ENCODE data around the gene HS6ST2. TPM values are rescaled to one million over a fixed set of nuclear protein-coding genes. Genes with fewer than 3 reads are reported as not detected.
A peak's percentile ranks its signal among the peaks of the same experiment; 100 is the strongest.

HS6ST2 gene
- total and polyA plus RNA-seq, 10 of the 15 experiments (the other 5 are each of a cell fraction or from before 2014, with no cell fraction given) = not detected

DNA sequence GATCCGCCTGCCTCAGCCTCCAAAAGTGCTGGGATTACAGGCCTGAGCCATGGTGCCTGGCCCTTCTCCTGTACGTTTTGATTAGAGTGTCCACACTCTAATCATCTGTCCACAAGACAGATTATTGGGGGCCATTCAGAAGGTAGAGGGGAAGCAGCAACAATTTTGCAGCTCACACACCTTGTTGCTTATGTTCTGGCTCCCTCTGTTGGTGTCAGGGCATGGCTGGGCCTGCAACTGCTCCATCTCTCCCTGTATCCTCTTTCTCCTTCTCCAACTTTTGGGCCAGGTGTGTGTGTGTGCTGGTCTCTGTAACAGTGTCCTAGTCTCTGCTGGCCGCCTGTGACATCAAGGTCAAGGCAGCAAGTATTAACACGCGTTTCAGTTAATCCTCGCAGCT is 344.1 kb downstream of the HS6ST2 start:
- in situ Hi-C loops (cut with MboI) = no loop called here
- no peak for DNase-seq (ENCODE audit: low read depth, low spot score)

More for the DNA sequence above, 344.1 kb downstream of the HS6ST2 start:
- Histone ChIP-seq H3K27ac (ENCODE audit: control insufficient read depth, insufficient read depth) (no peak overlapping the region), H3K4me1 (ENCODE audit: control insufficient read depth, insufficient read depth, low read length) (no peaks in the 10 kb centered on the region), H3K4me3 (no peak overlapping the region), H3K9me3 (replicated peaks; ENCODE audit: control insufficient read depth, insufficient read depth, low read length) (no peaks in the 10 kb centered on the region), H2AFZ (ENCODE audit: control insufficient read depth, low read depth, low read length) (no peak overlapping the region), H3K36me3 (ENCODE audit: control insufficient read depth in 2 of 2, insufficient read depth in 2 of 2, low read length in 1 of 2) (no peaks in the 10 kb centered on the region), H3K79me2 (ENCODE audit: control insufficient read depth, insufficient read depth, low read length) (no peaks in the 10 kb centered on the region), H3K27me3 (replicated peaks in 1 of 2; ENCODE audit: control insufficient read depth in 2 of 2, insufficient read depth in 2 of 2, low read length in 1 of 2) (no peaks in the 10 kb centered on the region), H3K4me2 (ENCODE audit: control insufficient read depth, insufficient read depth) (no peak overlapping the region), H3K9ac (ENCODE audit: control insufficient read depth, insufficient read depth, low read length) (no peak overlapping the region), H4K20me1 (ENCODE audit: control insufficient read depth, insufficient read depth) (no peaks in the 10 kb centered on the region)
- BruUV-seq (replicated peaks) = no TSS peak
- SMC1A ChIA-PET (ENCODE audit: uncharacterized antibody, unreplicated experiment) = interaction anchor here (0.8 to 5.0 kb wide), 11 partner anchors 8 to 773 kb away, joined by 3 to 40 read pairs (median 5); partner anchors contain the start of gene RAP2C
- RAD21 ChIA-PET (ENCODE audit: unreplicated experiment) = interaction anchor here (0.7 to 2.7 kb wide), 8 partner anchors 321 to 773 kb away, joined by 3 to 23 read pairs (median 4); partner anchors contain the start of gene RAP2C
- CTCF ChIA-PET = interaction anchor here (0.8 to 4.8 kb wide), 33 partner anchors 9 to 1052 kb away, joined by 3 to 73 read pairs (median 4); partner anchors contain the start of gene RAP2C
- 0 out of 3 replicates have a peak, but pooled peaks have one; percentile 14 for ATAC-seq
- FAIRE-seq = no peak
- WGBS (ENCODE audit: insufficient coverage, insufficient replicate concordance, low lambda C conversion rate, missing lambda C conversion rate) = 19% methylated on average over 6 of the region's 6 CpGs
- POLR2A ChIA-PET = no interaction called here
- intact Hi-C loops (cut with micrococcal nuclease; ENCODE audit: unreplicated experiment) = loop anchor here (2.0 to 5.0 kb wide), 4 partner anchors 122 to 782 kb away; no protein-coding TSS in a partner anchor
- peak; percentile 47 for TF ChIP-seq RAD21 (IDR thresholded peaks at IDR 0.05; ENCODE audit: insufficient read depth, low read depth, low read length)
- no peak for TF ChIP-seq SPI1 (IDR thresholded peaks at IDR 0.05; ENCODE audit: borderline replicate concordance, insufficient read depth, low read depth, low read length)
- no peak for TF ChIP-seq YY1 (IDR thresholded peaks at IDR 0.05; ENCODE audit: low read depth, low read length)
- TF ChIP-seq ZZZ3 (IDR thresholded peaks at IDR 0.05; ENCODE audit: control insufficient read depth, insufficient read length, low read depth) = no peak
- no peak for TF ChIP-seq ZBTB40 (IDR thresholded peaks at IDR 0.05; ENCODE audit: borderline replicate concordance)
- peak; percentile 26 to 43 (median 30); a peak in 4 of 6 replicates for TF ChIP-seq CTCF (IDR thresholded peaks at IDR 0.05 in 2 of 3, conservative IDR thresholded peaks at IDR 0.05 in 1 of 3; ENCODE audit: control insufficient read depth in 2 of 3, extremely low read depth in 1 of 3, insufficient read depth in 1 of 3, low read depth in 3 of 3, low read length in 3 of 3)
- TF ChIP-seq RCOR1 (conservative IDR thresholded peaks at IDR 0.05; ENCODE audit: low read depth, low read length) = no peak
- no peak for TF ChIP-seq PML (IDR thresholded peaks at IDR 0.05; ENCODE audit: low read length)
- no peak for TF ChIP-seq HDGF (IDR thresholded peaks at IDR 0.05)
- TF ChIP-seq, protein P1, sequence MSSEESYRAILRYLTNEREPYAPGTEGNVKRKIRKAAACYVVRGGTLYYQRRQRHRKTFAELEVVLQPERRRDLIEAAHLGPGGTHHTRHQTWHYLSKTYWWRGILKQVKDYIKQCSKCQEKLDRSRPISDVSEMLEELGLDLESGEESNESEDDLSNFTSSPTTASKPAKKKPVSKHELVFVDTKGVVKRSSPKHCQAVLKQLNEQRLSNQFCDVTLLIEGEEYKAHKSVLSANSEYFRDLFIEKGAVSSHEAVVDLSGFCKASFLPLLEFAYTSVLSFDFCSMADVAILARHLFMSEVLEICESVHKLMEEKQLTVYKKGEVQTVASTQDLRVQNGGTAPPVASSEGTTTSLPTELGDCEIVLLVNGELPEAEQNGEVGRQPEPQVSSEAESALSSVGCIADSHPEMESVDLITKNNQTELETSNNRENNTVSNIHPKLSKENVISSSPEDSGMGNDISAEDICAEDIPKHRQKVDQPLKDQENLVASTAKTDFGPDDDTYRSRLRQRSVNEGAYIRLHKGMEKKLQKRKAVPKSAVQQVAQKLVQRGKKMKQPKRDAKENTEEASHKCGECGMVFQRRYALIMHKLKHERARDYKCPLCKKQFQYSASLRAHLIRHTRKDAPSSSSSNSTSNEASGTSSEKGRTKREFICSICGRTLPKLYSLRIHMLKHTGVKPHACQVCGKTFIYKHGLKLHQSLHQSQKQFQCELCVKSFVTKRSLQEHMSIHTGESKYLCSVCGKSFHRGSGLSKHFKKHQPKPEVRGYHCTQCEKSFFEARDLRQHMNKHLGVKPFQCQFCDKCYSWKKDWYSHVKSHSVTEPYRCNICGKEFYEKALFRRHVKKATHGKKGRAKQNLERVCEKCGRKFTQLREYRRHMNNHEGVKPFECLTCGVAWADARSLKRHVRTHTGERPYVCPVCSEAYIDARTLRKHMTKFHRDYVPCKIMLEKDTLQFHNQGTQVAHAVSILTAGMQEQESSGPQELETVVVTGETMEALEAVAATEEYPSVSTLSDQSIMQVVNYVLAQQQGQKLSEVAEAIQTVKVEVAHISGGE (CRISPR knock-in tag; IDR thresholded peaks at IDR 0.05) = no peak
- TF ChIP-seq, protein P2, sequence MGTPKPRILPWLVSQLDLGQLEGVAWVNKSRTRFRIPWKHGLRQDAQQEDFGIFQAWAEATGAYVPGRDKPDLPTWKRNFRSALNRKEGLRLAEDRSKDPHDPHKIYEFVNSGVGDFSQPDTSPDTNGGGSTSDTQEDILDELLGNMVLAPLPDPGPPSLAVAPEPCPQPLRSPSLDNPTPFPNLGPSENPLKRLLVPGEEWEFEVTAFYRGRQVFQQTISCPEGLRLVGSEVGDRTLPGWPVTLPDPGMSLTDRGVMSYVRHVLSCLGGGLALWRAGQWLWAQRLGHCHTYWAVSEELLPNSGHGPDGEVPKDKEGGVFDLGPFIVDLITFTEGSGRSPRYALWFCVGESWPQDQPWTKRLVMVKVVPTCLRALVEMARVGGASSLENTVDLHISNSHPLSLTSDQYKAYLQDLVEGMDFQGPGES (IDR thresholded peaks at IDR 0.05) = no peak
- TF ChIP-seq TCF7 (IDR thresholded peaks at IDR 0.05; ENCODE audit: borderline replicate concordance) = no peak
- no peak for TF ChIP-seq KDM1A (IDR thresholded peaks at IDR 0.05; ENCODE audit: borderline replicate concordance)
- no peak for TF ChIP-seq IRF4 (IDR thresholded peaks at IDR 0.05; ENCODE audit: low read depth, low read length)

Data from GM12878 (cell line).